Activated T-cell treated with anti-CD3 and anti-CD28 coated beads, Interleukin-2, amount 50 U/mL, for 72 hours (primary cell): ENCODE data around the gene CBFA2T3. TPM values are rescaled to one million over a fixed set of nuclear protein-coding genes. Genes with fewer than 3 reads are reported as not detected.

Experiments
- ATAC-seq, 2 donors: fragments of 150-1000 bp; cut with Tn5 transposase; replicated peaks in 1 of 2; 2 replicates each; pipeline ENCODE4 v1.10.0; 2021; ENCODE audit warnings: moderate library complexity in 2 of 2, mild to moderate bottlenecking in 1 of 2
- DNase-seq, 2 donors: peaks; one replicate each; pipeline ENCODE4 v3.0.0; 2021 to 2022; ENCODE audit warnings: mixed read lengths in 1 of 2
- H3K27ac Mint-ChIP-seq: one replicate; pipeline ENCODE4 v1.8.0; 2022; ENCODE audit warnings: mild to moderate bottlenecking, moderate library complexity, mixed read lengths
- H3K27me3 Mint-ChIP-seq: one replicate; pipeline ENCODE4 v1.8.0; 2022; ENCODE audit warnings: low read depth, mixed read lengths
- H3K36me3 Mint-ChIP-seq, 2 donors: one replicate each; pipeline ENCODE4 v1.8.0; 2022; ENCODE audit warnings: mixed read lengths in 2 of 2, mild to moderate bottlenecking in 1 of 2; ENCODE audit not compliant: insufficient read depth in 2 of 2
- H3K4me1 Mint-ChIP-seq: one replicate; pipeline ENCODE4 v1.8.0; 2022; ENCODE audit warnings: low read depth, mixed read lengths
- H3K4me3 Mint-ChIP-seq, 2 donors: one replicate each; pipeline ENCODE4 v1.8.0; 2022; ENCODE audit warnings: mild to moderate bottlenecking in 2 of 2, mixed read lengths in 2 of 2, moderate library complexity in 2 of 2
- H3K9me3 Mint-ChIP-seq, 2 donors: one replicate each; pipeline ENCODE4 v1.8.0; 2022; ENCODE audit warnings: mixed read lengths in 2 of 2
- total RNA-seq, 2 donors: library from RNA; stranded (reverse); gene quantifications; one replicate each; pipeline ENCODE4 v1.2.3, GENCODE V29; 2022

Gene CBFA2T3
- total RNA-seq, 2 donors from 2014 or later, result 1.2 to 1.7 TPM

DNA sequence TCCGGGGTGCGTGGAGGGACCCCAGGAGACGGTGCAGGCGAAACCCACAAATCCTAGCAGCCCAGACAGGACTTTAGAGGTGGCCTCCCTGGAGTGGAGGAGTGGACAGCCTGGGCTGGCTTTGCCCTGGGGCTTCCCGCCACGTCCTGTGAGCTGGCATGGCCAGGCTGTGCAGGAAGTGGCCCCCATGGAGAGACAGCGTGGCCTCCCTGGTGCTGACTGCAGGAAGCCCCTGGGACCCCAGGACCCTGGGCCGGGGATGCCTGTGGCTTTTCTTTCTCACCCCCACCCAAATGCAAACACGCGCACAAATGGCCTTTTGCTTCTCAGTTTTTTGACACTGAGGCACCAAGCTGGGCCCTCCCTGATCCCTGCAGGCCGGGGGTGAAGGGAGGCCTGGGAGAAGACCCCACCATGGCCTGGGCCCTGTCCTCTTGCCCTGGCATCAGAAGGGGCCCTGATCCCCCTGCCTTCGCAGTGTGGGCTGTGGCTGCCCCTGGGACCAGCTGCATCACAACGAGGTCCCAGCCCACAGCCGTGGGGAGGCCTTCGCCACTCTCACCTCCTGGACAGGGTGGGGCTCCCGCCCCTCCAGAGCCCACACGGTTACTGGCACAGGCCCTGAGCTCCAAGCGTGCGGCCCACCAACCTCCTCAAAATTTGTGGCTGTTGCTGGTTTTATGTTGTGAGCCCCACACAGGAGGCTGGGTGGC is 58.9 kb downstream of the CBFA2T3 start:
- Mint-ChIP-seq H3K9me3 (peaks cover 2 to 3% of the 10 kb centered on the region in 2 donors), H3K4me3 (no peak overlapping the region), H3K36me3 (no peaks in the 10 kb centered on the region), H3K4me1 (peaks cover 6% of the 10 kb centered on the region), H3K27me3 (no peaks in the 10 kb centered on the region), H3K27ac (no peak overlapping the region)
- DNase-seq (no peak), ATAC-seq (no peak)

DNA sequence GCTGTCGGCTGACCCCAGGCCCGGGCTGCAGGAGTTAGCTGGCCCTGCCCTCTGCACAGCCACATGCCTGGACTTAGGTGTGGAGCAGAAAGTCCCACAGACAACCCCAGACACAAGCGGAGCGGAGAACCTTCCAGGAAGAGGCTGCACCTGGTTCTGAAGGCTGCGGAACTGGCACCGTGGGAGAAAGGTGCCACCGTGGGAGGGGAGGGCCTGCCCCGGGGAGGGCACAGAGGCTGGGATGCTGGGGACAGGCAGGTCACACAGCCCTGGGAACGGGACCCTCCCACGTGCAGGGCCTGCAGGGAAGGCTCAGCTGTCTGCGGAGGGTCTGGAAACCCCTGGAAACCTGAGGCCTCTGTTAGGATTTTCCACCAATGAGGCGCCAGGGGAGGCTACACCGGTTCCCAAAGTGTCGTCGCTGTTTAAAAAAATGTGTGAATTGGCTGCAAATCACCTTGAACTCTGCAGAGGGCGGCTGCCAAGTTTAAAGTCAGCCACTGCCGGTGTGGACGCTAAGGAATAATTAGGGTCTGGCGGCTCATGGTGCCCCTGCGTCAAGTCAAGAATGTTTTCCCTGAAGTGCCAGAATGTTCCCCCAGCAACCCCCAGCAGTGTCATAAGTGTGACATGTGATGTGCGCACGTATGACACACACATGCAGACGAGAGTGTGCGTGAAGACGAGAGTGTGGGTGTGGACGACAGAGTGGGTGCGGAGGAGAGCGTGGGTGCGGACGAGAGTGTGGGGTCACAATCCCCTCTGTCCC is 59.7 kb downstream of the CBFA2T3 start:
- no peaks in the 10 kb centered on the region for H3K27me3 Mint-ChIP-seq
- H3K27ac Mint-ChIP-seq, result no peak overlapping the region
- H3K36me3 Mint-ChIP-seq, result no peaks in the 10 kb centered on the region
- no peak overlapping the region for H3K4me3 Mint-ChIP-seq
- DNase-seq, result no peak
- H3K9me3 Mint-ChIP-seq, result peaks cover 2 to 3% of the 10 kb centered on the region in 2 donors
- peaks cover 6% of the 10 kb centered on the region for H3K4me1 Mint-ChIP-seq
- ATAC-seq, result no peak

DNA sequence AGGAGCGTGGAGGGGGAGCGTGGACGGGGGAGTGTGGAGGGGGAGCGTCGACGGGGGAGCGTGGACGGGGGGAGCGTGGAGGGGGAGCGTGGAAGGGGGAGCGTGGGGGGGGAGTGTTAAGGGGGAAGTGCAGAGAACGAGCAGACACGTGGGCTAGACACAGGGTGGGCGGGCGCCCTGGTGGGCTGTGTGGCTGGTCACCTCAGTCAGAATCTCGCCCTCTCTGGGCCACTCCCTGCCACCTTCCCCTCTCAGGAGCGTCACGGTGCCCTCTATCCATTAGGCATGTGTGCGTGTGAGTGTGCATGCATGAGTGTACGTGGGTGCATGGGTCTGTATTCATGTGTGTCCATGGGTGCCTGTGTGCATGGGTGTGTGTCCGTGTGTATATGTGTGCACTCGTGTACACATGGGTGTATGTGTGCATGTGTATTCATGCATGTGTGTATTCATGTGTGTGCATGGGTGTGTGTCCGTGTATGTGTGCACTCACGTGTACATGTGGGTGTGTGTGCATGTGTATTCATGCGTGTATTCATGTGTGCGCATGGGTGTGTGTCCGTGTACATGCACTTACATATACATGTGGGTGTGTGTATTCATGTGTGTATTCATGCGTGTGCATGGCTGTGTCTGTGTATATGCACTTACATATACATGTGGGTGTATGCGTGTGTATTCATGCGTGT is 61.2 kb downstream of the CBFA2T3 start:
- no peak for DNase-seq
- no peaks in the 10 kb centered on the region for H3K36me3 Mint-ChIP-seq

DNA sequence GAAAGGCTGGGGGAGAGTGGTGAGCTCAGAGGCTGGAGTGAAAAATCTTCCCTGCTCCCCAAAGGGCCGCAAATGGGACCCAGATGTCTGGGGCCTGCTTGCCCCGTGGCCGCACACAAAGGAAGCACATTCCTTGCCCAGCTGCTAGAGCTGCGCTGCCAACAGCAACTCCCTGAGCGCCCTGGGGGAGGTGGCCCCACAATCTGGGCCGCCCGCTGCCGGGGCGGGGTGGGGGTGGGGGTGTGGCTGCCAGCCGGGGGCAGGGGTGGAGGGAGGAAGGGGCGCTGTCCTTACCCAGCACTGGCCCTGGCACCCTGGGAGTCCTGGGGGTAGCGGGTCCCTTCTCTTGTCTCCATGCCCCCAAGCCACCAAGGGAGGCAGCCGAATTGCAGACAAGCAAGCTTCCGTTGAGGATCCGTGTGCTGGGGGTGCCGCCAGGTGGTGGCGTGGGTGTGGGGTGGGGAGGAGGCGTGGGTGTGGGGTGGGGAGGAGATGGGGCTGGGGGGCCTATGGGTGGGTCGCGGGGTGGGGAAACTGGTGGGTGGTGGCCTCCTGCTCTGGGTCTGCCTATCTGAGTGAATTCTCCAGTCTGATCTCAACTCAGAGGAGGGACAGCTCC is 62.1 kb downstream of the CBFA2T3 start:
- ATAC-seq, result no peak
- H3K36me3 Mint-ChIP-seq, result no peaks in the 10 kb centered on the region

More for the DNA sequence above, 61.2 kb downstream of the CBFA2T3 start:
- Mint-ChIP-seq H3K4me3 (no peak overlapping the region), H3K27ac (no peak overlapping the region), H3K9me3 (peaks cover 2 to 3% of the 10 kb centered on the region in 2 donors), H3K27me3 (no peaks in the 10 kb centered on the region), H3K4me1 (no peaks in the 10 kb centered on the region)
- ATAC-seq, result no peak

DNA sequence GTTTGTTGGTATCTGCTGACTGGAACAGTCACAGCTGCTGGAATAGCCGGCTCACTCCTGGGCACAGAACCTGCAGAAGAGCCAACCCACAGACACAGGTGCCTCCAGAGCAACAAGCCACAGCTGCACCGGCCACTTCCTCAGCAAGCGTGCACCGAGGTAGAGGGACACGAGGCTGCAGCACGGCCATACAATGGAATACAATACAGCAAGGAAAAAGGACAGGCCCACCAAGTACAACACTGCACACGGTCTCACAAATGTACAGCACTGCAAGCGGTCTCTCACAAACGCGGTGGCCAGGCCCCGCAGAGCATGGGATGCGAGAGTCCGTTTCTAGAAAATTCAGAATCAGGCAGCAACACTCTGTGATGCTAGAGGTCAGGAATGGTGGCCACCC is 63.1 kb downstream of the CBFA2T3 start:
- DNase-seq, result no peak
- peaks cover 2 to 3% of the 10 kb centered on the region in 2 donors for H3K9me3 Mint-ChIP-seq
- ATAC-seq, result no peak
- H3K4me1 Mint-ChIP-seq, result no peaks in the 10 kb centered on the region
- H3K27ac Mint-ChIP-seq, result no peak overlapping the region
- no peak overlapping the region for H3K4me3 Mint-ChIP-seq
- no peaks in the 10 kb centered on the region for H3K27me3 Mint-ChIP-seq
- H3K36me3 Mint-ChIP-seq, result no peaks in the 10 kb centered on the region

More for the DNA sequence above, 62.1 kb downstream of the CBFA2T3 start:
- no peak for DNase-seq
- Mint-ChIP-seq H3K27me3 (no peaks in the 10 kb centered on the region), H3K4me3 (no peak overlapping the region), H3K9me3 (peaks cover 2 to 3% of the 10 kb centered on the region in 2 donors), H3K4me1 (no peaks in the 10 kb centered on the region), H3K27ac (no peak overlapping the region)

DNA sequence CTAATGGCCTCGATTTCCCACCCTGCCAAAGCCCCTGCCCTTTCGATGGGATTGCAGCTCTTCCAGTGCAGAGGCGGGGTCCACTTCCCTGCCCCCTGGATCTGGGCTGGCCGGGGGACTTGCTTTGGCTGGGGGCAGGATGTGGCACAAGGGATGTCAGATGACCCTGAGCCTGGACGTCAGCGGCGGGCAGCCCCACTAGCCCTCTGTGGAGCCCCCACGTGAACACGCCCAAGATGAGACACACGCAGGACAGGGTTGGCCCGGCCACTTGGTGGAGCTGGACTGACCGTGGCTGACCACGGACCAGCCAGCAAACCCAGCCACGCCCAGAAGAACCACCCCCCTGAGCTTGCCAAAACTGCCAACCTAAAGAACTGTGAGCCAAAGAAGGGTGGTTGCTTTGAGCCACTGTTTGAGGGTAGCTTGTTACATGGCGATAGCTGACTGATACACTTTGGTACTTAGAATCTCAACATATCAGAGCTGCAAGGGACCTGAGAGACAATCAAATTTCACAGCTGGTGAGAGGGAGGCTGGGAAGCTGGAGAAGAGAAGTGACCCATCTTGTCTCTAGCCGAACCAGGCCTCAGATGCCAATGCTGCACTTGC is 63.9 kb downstream of the CBFA2T3 start:
- Mint-ChIP-seq H3K9me3 (peaks cover 2 to 3% of the 10 kb centered on the region in 2 donors), H3K4me1 (no peaks in the 10 kb centered on the region)
- ATAC-seq, result no peak

DNA sequence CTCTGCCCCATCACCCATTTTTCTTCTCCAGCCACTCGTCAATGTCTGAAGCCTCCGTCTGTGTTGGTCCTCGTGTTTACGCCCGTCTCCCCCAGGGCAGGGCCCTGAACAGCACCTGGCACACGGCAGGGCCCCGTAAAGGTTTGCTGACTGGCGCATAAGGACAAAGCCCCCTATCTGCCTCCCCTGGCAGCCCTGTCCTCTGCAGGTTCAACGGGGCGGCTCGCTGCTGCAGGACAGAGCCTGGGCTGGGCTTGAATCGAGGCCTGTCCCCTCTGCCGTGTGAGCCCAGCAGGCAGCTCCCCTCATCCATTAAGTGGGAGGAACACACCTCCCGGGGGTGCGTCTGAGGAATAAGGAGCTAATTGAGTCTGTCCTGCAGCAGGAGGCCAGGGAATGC is 64.5 kb downstream of the CBFA2T3 start:
- Mint-ChIP-seq H3K36me3 (no peaks in the 10 kb centered on the region), H3K27me3 (no peaks in the 10 kb centered on the region), H3K4me1 (no peaks in the 10 kb centered on the region), H3K27ac (no peak overlapping the region), H3K9me3 (peaks cover 2 to 3% of the 10 kb centered on the region in 2 donors), H3K4me3 (no peak overlapping the region)
- DNase-seq (no peak), ATAC-seq (no peak)

More for the DNA sequence above, 63.9 kb downstream of the CBFA2T3 start:
- Mint-ChIP-seq H3K27me3 (no peaks in the 10 kb centered on the region), H3K36me3 (no peaks in the 10 kb centered on the region), H3K4me3 (no peak overlapping the region), H3K27ac (no peak overlapping the region)
- DNase-seq, result no peak

DNA sequence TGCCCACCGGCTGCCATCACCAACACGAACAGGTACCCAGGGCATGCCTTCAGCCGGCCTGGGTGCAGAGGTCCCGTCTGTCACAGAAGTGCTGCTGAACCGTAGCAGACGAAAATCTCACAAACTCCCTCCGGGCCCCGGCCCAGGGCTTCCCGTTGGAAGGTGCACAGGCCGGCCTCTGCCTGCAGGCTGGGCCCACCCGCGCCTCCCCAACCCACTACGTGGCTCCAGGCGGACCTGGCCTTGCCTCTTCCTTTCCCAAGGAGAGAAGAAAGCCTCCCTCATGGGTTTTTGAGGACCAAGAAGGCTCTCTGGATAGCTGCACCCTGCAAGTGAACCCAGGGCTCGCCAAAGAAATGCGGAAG is 65.1 kb downstream of the CBFA2T3 start:
- no peak overlapping the region for H3K27ac Mint-ChIP-seq
- H3K4me3 Mint-ChIP-seq, result no peak overlapping the region
- H3K4me1 Mint-ChIP-seq, result no peaks in the 10 kb centered on the region
- no peaks in the 10 kb centered on the region for H3K36me3 Mint-ChIP-seq
- no peaks in the 10 kb centered on the region for H3K27me3 Mint-ChIP-seq
- ATAC-seq, result no peak
- H3K9me3 Mint-ChIP-seq, result peaks cover 2 to 3% of the 10 kb centered on the region in 2 donors
- DNase-seq, result no peak

DNA sequence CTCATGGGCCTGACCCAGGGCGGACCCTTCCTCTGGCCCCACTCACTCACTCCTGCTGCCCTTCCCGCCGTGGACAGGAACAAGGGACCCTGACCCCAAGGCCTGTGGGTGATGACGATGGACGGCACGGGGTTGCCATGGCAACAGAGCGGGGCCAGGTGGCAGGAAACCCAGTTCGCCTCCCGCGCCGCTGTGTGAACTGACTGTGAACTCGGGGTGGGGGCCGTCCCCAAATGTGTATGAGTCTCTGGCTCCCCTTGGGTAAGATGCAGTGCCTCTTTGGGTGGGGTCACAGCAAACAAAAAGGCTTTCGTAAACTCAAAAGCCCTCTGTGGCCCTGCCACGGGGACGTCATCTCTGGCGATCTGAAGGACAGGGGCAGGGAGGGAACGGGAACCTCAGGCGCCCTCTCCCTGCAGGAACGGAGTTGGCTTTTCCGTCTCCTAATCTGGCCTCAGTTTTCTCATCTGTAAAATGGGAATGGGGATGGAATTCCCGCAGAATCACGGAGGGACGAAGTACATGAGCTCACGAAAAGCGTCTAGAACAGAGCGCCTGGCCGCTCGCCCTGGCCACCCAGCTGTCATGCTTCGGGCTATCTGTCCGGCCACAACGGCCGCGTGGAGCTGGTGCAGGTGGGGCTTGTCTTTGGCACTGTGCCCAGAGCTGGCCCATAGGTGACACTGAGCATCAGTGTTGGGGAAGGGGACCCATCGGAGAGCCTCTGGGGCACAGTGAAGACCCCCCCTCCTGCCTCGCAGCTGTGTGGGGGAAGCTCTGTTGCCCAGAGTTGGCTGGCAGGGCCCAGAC is 65.7 kb downstream of the CBFA2T3 start:
- ATAC-seq (no peak), DNase-seq (no peak)
- H3K4me3 Mint-ChIP-seq, result no peak overlapping the region
- no peaks in the 10 kb centered on the region for H3K4me1 Mint-ChIP-seq
- no peaks in the 10 kb centered on the region for H3K36me3 Mint-ChIP-seq
- no peaks in the 10 kb centered on the region for H3K27me3 Mint-ChIP-seq
- H3K27ac Mint-ChIP-seq, result no peak overlapping the region
- H3K9me3 Mint-ChIP-seq, result peaks cover 2 to 3% of the 10 kb centered on the region in 2 donors

DNA sequence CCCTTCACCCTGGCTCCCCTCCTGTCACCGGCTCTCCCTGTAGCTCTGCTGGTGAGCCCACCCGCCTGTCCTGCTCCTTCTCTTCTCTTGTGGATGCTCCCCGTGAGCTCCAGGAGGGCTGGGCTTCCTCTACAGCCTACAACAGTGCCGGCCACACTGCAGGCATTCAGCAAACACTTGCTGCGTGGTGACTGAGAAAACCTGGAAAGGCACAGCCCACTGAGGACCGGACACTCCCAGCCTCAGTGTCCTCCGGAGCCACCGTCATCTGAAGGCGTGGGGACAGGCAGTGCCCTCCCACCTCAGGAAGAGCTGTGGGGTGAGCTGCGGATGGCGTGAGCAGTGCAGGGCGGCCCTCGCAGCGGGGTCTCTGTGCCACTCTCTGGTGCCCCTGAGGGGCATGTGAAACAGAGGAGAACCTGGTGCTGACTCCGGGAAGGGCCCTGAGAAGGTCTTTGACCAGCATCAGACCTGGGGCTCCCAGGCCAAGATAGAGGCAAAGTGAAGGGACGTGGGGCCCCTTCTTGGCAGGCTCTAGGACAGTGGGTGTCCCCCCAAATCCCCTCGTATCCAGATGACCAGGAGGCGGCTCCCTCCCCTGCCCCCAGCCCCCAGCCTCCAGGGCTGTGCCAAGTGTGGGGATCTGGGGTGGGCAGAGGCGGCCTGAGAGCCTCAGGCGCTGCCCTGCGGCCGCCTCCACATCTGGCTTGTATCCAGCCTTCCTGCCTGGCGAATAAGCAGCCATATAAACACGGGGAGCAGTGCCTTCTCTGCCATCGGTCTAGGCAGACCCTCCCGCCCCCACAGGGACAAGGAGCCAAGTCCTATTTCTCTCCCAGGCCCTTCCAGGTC is 66.5 kb downstream of the CBFA2T3 start:
- no peak overlapping the region for H3K27ac Mint-ChIP-seq
- no peaks in the 10 kb centered on the region for H3K4me1 Mint-ChIP-seq
- DNase-seq (no peak), ATAC-seq (no peak)
- no peak overlapping the region for H3K4me3 Mint-ChIP-seq
- no peaks in the 10 kb centered on the region for H3K36me3 Mint-ChIP-seq
- no peaks in the 10 kb centered on the region for H3K9me3 Mint-ChIP-seq
- H3K27me3 Mint-ChIP-seq, result no peaks in the 10 kb centered on the region

DNA sequence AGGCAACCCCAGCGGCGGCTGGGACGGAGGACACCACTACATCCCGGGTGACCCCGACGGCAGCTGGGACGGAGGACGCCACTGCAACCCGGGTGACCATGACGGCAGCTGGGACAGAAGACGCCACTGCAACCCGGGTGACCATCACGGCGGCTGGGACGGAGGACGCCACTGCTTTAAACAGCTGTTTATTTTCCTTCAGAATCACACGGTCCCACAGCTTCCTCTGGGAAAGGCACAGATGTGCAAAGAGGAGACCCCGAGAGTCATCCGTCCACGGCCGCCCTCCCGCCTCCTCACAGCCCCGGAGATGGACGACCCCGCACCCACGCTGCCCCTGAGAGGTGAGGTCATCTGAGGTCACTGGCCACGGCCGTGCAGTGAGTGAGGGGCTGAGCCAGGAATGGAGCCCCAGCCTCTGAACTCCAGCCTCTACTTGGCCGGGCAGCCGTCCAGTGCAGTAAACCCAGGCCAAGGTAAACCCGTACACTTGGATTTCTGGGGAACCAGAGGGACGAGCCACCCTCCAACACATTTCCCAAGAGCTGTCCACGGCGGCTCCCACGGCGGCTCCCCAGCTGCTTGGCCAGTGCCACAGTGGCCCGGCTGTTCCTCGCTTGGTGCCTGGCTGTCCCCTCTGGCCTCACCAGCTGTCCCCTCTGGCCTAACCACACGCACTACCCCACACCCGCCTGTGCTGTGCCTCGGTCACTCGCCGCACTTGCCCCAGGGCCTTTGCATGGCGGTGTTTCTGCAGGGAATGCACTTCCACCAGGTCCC is 67.4 kb downstream of the CBFA2T3 start:
- Mint-ChIP-seq H3K4me3 (no peak overlapping the region), H3K9me3 (no peaks in the 10 kb centered on the region), H3K27ac (no peak overlapping the region), H3K36me3 (no peaks in the 10 kb centered on the region), H3K27me3 (no peaks in the 10 kb centered on the region), H3K4me1 (no peaks in the 10 kb centered on the region)
- no peak for ATAC-seq
- no peak for DNase-seq
